K562 (cell line): ENCODE measurements around the gene HNF4A.

Experiments used
- CTCF ChIP-seq, 3 experiments: IDR thresholded peaks in 2 of 3; conservative IDR thresholded peaks in 1 of 3; 2 replicates each; pipeline ENCODE4 v1.5.1; 2011 to 2012; ENCODE audit warnings: low read length in 3 of 3, mild to moderate bottlenecking in 3 of 3, control low read depth in 2 of 3, improper control_type of control experiment in 1 of 3, inconsistent platforms in 1 of 3, low read depth in 1 of 3, mixed read lengths in 1 of 3, moderate library complexity in 1 of 3; ENCODE audit not compliant: insufficient read depth in 2 of 3
- KAT7 ChIP-seq: sonication (generic); formaldehyde crosslinking; IDR thresholded peaks from 2 replicates; pipeline ENCODE4 v1.8.0; 2022; ENCODE audit warnings: missing genetic modification reagents, mild to moderate bottlenecking, borderline replicate concordance
- MYC ChIP-seq, 2 experiments: fragments of 250-450 bp in 1 of 2; sonication (Bioruptor Pico) in 1 of 2; IDR thresholded peaks; 2 replicates each; pipeline versions ENCODE4 v1.5.1 to v1.6.1; 2012 to 2021; ENCODE audit warnings: low read depth in 2 of 2, borderline replicate concordance in 1 of 2, improper control_type of control experiment in 1 of 2, low read length in 1 of 2, mild to moderate bottlenecking in 1 of 2, moderate library complexity in 1 of 2
- SRSF3 ChIP-seq: fragments of 200-400 bp; formaldehyde crosslinking; IDR thresholded peaks from 2 replicates; pipeline ENCODE4 v1.6.1; 2016; ENCODE audit warnings: mild to moderate bottlenecking, low read length, moderate library complexity; ENCODE audit not compliant: insufficient read depth

DNA sequence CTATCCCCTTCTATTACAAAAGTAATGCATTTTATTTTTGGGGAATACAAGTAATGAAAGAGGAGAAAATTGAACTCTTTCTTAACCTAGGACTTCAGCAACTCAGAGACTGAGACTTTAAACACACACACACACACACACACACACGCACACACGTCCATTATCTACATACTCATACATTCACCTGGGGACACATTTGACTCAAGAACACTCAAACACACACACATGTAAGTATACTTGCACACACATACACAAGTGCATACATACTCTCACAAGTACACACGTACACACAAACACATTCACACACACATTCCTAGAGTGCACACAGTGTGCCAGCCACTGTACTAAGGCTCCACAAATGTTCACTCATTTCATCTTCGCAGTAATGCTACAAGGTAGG lies 20.8 kb upstream of the HNF4A start:
- TF ChIP-seq MYC (IDR thresholded peaks at IDR 0.05; ENCODE audit: low read depth, low read length) (no peak), MYC (CRISPR knock-in tag; IDR thresholded peaks at IDR 0.05; ENCODE audit: borderline replicate concordance, low read depth) (no peak), CTCF (IDR thresholded peaks at IDR 0.05 in 2 of 3, conservative IDR thresholded peaks at IDR 0.05 in 1 of 3; ENCODE audit: insufficient read depth in 2 of 3, low read depth in 1 of 3, low read length in 3 of 3) (no peak), KAT7 (CRISPR knock-in tag) (no peak), SRSF3 (no peak)
